Measurements from ENCODE around the gene TMC8. TPM values are rescaled to one million over a fixed set of nuclear protein-coding genes. Genes with fewer than 3 reads are reported as not detected.

TMC8 gene
- total and polyA plus RNA-seq, 2 of the 8 experiments (the other 6 are each of a cell fraction or from before 2014, with no cell fraction given) = 1.00 to 2.8 TPM

- H3K4me1 ChIP-seq (replicated peaks in 1 of 4; ENCODE audit: control insufficient read depth in 3 of 4, insufficient read depth in 4 of 4, low read length in 3 of 4) = peaks cover 0 to 17% (median 5%) of the 10 kb centered on the region in 4 experiments; a peak in 5 of 7 replicates
- H2BK15ac ChIP-seq (ENCODE audit: low read length) = 0 out of 2 replicates have a peak overlapping the region, but pooled peaks have one; percentile 18
- no peak overlapping the region for H3K4ac ChIP-seq (replicated peaks; ENCODE audit: insufficient read length, low read depth, low read length)
- H2BK20ac ChIP-seq (ENCODE audit: low read length) = no peak overlapping the region
- no peak overlapping the region for H2BK5ac ChIP-seq (ENCODE audit: low read depth, low read length)
- no peak overlapping the region for H3K56ac ChIP-seq (replicated peaks; ENCODE audit: insufficient read length, low read depth, low read length)
- ChIA-PET CTCF (ENCODE audit: partially characterized antibody) (interaction anchor here (0.7 to 8.0 kb wide), 24 partner anchors 9 to 595 kb away, joined by 3 to 122 read pairs (median 5); partner anchors contain the start of genes AFMID, TK1 and TMC6), POLR2A (ENCODE audit: partially characterized antibody) (interaction anchor here (0.9 to 4.6 kb wide), 9 partner anchors 9 to 64 kb away, joined by 3 to 16 read pairs (median 4); partner anchors contain the start of genes AFMID and TK1)
- peaks cover 0 to 4% of the 10 kb centered on the region in 2 experiments for H4K20me1 ChIP-seq (replicated peaks in 1 of 2; ENCODE audit: control insufficient read depth in 1 of 2, insufficient read depth in 2 of 2, low read length in 2 of 2)
- H3K23ac ChIP-seq (ENCODE audit: insufficient read length) = no peak overlapping the region
- WGBS, 2 experiments (ENCODE audit: extremely low coverage in 1 of 2, insufficient coverage in 1 of 2, insufficient read length in 1 of 2, insufficient replicate concordance in 2 of 2, low coverage in 1 of 2, low lambda C conversion rate in 2 of 2, missing lambda C conversion rate in 1 of 2) = 74% methylated on average over 9 of the region's 9 CpGs; no CpG with 5 or more reads in 1 of the 2 experiments
- no peak overlapping the region for H3K18ac ChIP-seq (ENCODE audit: extremely low read depth, low read length)
- TF ChIP-seq, protein P1, sequence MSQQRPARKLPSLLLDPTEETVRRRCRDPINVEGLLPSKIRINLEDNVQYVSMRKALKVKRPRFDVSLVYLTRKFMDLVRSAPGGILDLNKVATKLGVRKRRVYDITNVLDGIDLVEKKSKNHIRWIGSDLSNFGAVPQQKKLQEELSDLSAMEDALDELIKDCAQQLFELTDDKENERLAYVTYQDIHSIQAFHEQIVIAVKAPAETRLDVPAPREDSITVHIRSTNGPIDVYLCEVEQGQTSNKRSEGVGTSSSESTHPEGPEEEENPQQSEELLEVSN (IDR thresholded peaks at IDR 0.05) = no peak
- TF ChIP-seq ATF2 (IDR thresholded peaks at IDR 0.05; ENCODE audit: low read length) = no peak
- DNase-seq (ENCODE audit: low read depth in 1 of 2, low spot score in 2 of 2) (no peak), FAIRE-seq (no peak)
- no peaks in the 10 kb centered on the region for H3K36me3 ChIP-seq (ENCODE audit: control insufficient read depth in 2 of 4, insufficient read depth in 4 of 4, low read length in 3 of 4)
- no peak overlapping the region for H4K8ac ChIP-seq (ENCODE audit: extremely low read depth, insufficient read depth, low read length)
- H3K14ac ChIP-seq (ENCODE audit: insufficient read length) = no peak overlapping the region
- no peak overlapping the region for H2BK120ac ChIP-seq (replicated peaks; ENCODE audit: low read depth, low read length)
- peaks cover 0 to 26% (median 17%) of the 10 kb centered on the region in 4 experiments; a peak in 5 of 7 replicates for H3K27me3 ChIP-seq (replicated peaks in 1 of 4; ENCODE audit: control insufficient read depth in 3 of 4, extremely low read depth in 1 of 4, insufficient read depth in 3 of 4, low read length in 3 of 4)
- no peak overlapping the region for H2BK12ac ChIP-seq (ENCODE audit: low read depth, low read length)
- H3K79me1 ChIP-seq (ENCODE audit: low read depth, low read length) = no peaks in the 10 kb centered on the region
- no peak overlapping the region for H3K27ac ChIP-seq (ENCODE audit: low read depth, low read length)
- no peaks in the 10 kb centered on the region for H3K9me3 ChIP-seq (ENCODE audit: insufficient read depth in 2 of 2, low read depth in 1 of 2, low read length in 1 of 2)
- H3K79me2 ChIP-seq (ENCODE audit: control insufficient read depth in 1 of 2, insufficient read depth in 2 of 2, low read length in 2 of 2) = no peaks in the 10 kb centered on the region
- no peaks in the 10 kb centered on the region; the same call in 1 of the 2 replicates for H3K23me2 ChIP-seq (ENCODE audit: low read depth, low read length)
- H4K5ac ChIP-seq (ENCODE audit: insufficient read length, low read depth, low read length) = no peak overlapping the region
- H2AK5ac ChIP-seq (ENCODE audit: low read depth, low read length) = no peak overlapping the region
- no peak overlapping the region for H3K9ac ChIP-seq (replicated peaks in 1 of 4; ENCODE audit: extremely low read depth in 1 of 4, low read depth in 3 of 4, low read length in 3 of 4)
- no peak overlapping the region for H3K4me3 ChIP-seq (ENCODE audit: extremely low read depth in 1 of 4, insufficient read depth in 2 of 4, low read depth in 3 of 4, low read length in 4 of 4)
- no peak overlapping the region for H2AFZ ChIP-seq (ENCODE audit: low read length)
- no peak overlapping the region for H3K4me2 ChIP-seq (ENCODE audit: insufficient read depth in 1 of 2, low read depth in 2 of 2, low read length in 2 of 2)
- H4K91ac ChIP-seq (replicated peaks; ENCODE audit: insufficient read length, low read length) = no peak overlapping the region
These were observed 4.4 kb downstream of the TMC8 start for GRCh38 chr17:78134899-78135385.

All from H1 (cell line).